IMR-90 (cell line): ENCODE measurements around the gene RIMS1. TPM values are rescaled to one million over a fixed set of nuclear protein-coding genes. Genes with fewer than 3 reads are reported as not detected.

Experiments
- ATAC-seq: fragments of 200-7000 bp; cut with Tn5 transposase; 2 replicates; pipeline ENCODE4 v1.9.1; 2020; ENCODE audit warnings: low read depth, mild to moderate bottlenecking, moderate library complexity
- BruUV-seq: library from RNA; stranded (reverse); fragments of 400-500 nt; replicated peaks from 2 replicates; lab custom pipeline; 2021; lab: Mats Ljungman, UMichigan
- CTCF ChIA-PET: fragments of 300-600 bp; formaldehyde crosslinking; extraction: SDS; loops from one replicate; lab custom pipeline; 2021; ENCODE audit warnings: antibody characterized with exemption; lab: Yijun Ruan, JAX
- POLR2A ChIA-PET: fragments of 300-600 bp; sonication (Branson Sonifier 250); formaldehyde crosslinking; loops from one replicate; lab custom pipeline; 2022; ENCODE audit warnings: antibody characterized with exemption; ENCODE audit not compliant: unreplicated experiment; lab: Charles Lee
- DNase-seq: peaks from one replicate; pipeline ENCODE4 v3.0.0; 2013
- H2AFZ ChIP-seq: replicated peaks from 2 replicates; pipeline ENCODE3; 2013; ENCODE audit warnings: low read length, mild to moderate bottlenecking; ENCODE audit not compliant: poor library complexity
- H2AK5ac ChIP-seq: 2 replicates; pipeline ENCODE4 v1.6.1; 2013; ENCODE audit warnings: low read depth, low read length, inconsistent platforms
- H2AK9ac ChIP-seq: replicated peaks from 2 replicates; pipeline ENCODE3; 2013; ENCODE audit warnings: mild to moderate bottlenecking, low read depth, low read length, moderate library complexity; ENCODE audit not compliant: poor library complexity
- H2BK120ac ChIP-seq: 2 replicates; pipeline ENCODE4 v1.6.1; 2013; ENCODE audit warnings: low read depth, low read length, inconsistent platforms
- H2BK15ac ChIP-seq: 3 replicates; pipeline ENCODE4 v1.6.1; 2013; ENCODE audit warnings: low read depth, low read length, inconsistent platforms
- H2BK20ac ChIP-seq: 2 replicates; pipeline ENCODE4 v1.6.1; 2013; ENCODE audit warnings: low read depth, mild to moderate bottlenecking, inconsistent platforms, low read length, moderate library complexity
- H2BK5ac ChIP-seq: 2 replicates; pipeline ENCODE4 v1.6.1; 2013; ENCODE audit warnings: mild to moderate bottlenecking, low read depth, low read length, inconsistent platforms; ENCODE audit not compliant: poor library complexity, severe bottlenecking
- H3K14ac ChIP-seq: replicated peaks from 2 replicates; pipeline ENCODE4 v1.6.1; 2013; ENCODE audit warnings: low read depth, low read length, inconsistent platforms
- H3K18ac ChIP-seq: 2 replicates; pipeline ENCODE4 v1.6.1; 2013; ENCODE audit warnings: low read depth, low read length, control low read depth
- H3K23ac ChIP-seq: 2 replicates; pipeline ENCODE4 v1.6.1; 2013; ENCODE audit warnings: low read depth, low read length, inconsistent platforms
- H3K27ac ChIP-seq: 2 replicates; pipeline ENCODE4 v1.5.1; 2013; ENCODE audit warnings: mild to moderate bottlenecking, control low read depth, low read length; ENCODE audit not compliant: insufficient read depth
- H3K27me3 ChIP-seq: 2 replicates; pipeline ENCODE4 v1.6.1; 2013; ENCODE audit warnings: low read length; ENCODE audit not compliant: control insufficient read depth, insufficient read depth
- H3K36me3 ChIP-seq: 2 replicates; pipeline ENCODE4 v1.6.1; 2013; ENCODE audit warnings: low read length, mixed read lengths; ENCODE audit not compliant: control insufficient read depth, insufficient read depth
- H3K4ac ChIP-seq: 2 replicates; pipeline ENCODE4 v1.6.1; 2013; ENCODE audit warnings: low read depth, low read length, inconsistent platforms
- H3K4me1 ChIP-seq: 2 replicates; pipeline ENCODE4 v1.6.1; 2013; ENCODE audit warnings: low read length, mixed read lengths; ENCODE audit not compliant: control insufficient read depth, insufficient read depth
- H3K4me2 ChIP-seq: 2 replicates; pipeline ENCODE4 v1.6.1; 2013; ENCODE audit warnings: low read depth, mild to moderate bottlenecking, control low read depth, low read length, moderate library complexity
- H3K4me3 ChIP-seq: 2 replicates; pipeline ENCODE4 v1.5.1; 2013; ENCODE audit warnings: low read depth, mild to moderate bottlenecking, control low read depth, low read length, moderate library complexity; ENCODE audit not compliant: insufficient read depth
- H3K56ac ChIP-seq: 2 replicates; pipeline ENCODE4 v1.6.1; 2013; ENCODE audit warnings: low read length, inconsistent platforms; ENCODE audit not compliant: insufficient read depth; ENCODE audit errors: extremely low read depth
- H3K79me1 ChIP-seq, 2 experiments: 2 replicates each; pipeline ENCODE4 v1.6.1; 2013; ENCODE audit warnings: low read length in 2 of 2, inconsistent platforms in 1 of 2, low read depth in 1 of 2
- H3K9ac ChIP-seq: 2 replicates; pipeline ENCODE4 v1.6.1; 2013; ENCODE audit warnings: low read depth, low read length, control low read depth
- H3K9me1 ChIP-seq: 2 replicates; pipeline ENCODE4 v1.6.1; 2013; ENCODE audit warnings: low read length, inconsistent platforms; ENCODE audit not compliant: insufficient read depth
- H3K9me3 ChIP-seq: 2 replicates; pipeline ENCODE4 v1.6.1; 2013; ENCODE audit warnings: low read length; ENCODE audit not compliant: control insufficient read depth, insufficient read depth
- H4K20me1 ChIP-seq: 2 replicates; pipeline ENCODE4 v1.6.1; 2013; ENCODE audit warnings: low read length, inconsistent platforms; ENCODE audit not compliant: insufficient read depth
- H4K5ac ChIP-seq: 2 replicates; pipeline ENCODE4 v1.6.1; 2013; ENCODE audit warnings: mild to moderate bottlenecking, low read depth, low read length, control low read depth
- H4K8ac ChIP-seq, 2 experiments: 2 replicates each; pipeline ENCODE4 v1.6.1; 2013; ENCODE audit warnings: low read depth in 2 of 2, low read length in 2 of 2, control low read depth in 1 of 2, inconsistent platforms in 1 of 2
- H4K91ac ChIP-seq: 2 replicates; pipeline ENCODE4 v1.6.1; 2013; ENCODE audit warnings: low read depth, low read length, inconsistent platforms; ENCODE audit not compliant: insufficient read depth
- CHD1 ChIP-seq: IDR thresholded peaks from 2 replicates; pipeline ENCODE4 v1.6.1; 2012; ENCODE audit warnings: low read depth, low read length, improper control_type of control experiment
- FOS ChIP-seq: fragments of 150-350 bp; IDR thresholded peaks from 2 replicates; pipeline ENCODE4 v1.6.1; 2016; ENCODE audit warnings: low read depth, low read length
- MAFK ChIP-seq: IDR thresholded peaks from 2 replicates; pipeline ENCODE4 v1.6.1; 2012; ENCODE audit warnings: low read depth, low read length, improper control_type of control experiment
- MAZ ChIP-seq: IDR thresholded peaks from 2 replicates; pipeline ENCODE4 v1.6.1; 2012; ENCODE audit warnings: low read depth, mild to moderate bottlenecking, low read length, improper control_type of control experiment, moderate library complexity, borderline replicate concordance
- MXI1 ChIP-seq: IDR thresholded peaks from 2 replicates; pipeline ENCODE4 v1.6.1; 2012; ENCODE audit warnings: low read depth, mild to moderate bottlenecking, low read length, moderate library complexity, borderline replicate concordance
- POLR2A ChIP-seq: IDR thresholded peaks from 2 replicates; pipeline ENCODE4 v1.6.1; 2012; ENCODE audit warnings: mild to moderate bottlenecking, low read depth, low read length
- RCOR1 ChIP-seq: IDR thresholded peaks from 2 replicates; pipeline ENCODE4 v1.6.1; 2012; ENCODE audit warnings: mild to moderate bottlenecking, low read length, improper control_type of control experiment; ENCODE audit not compliant: insufficient replicate concordance
- RFX5 ChIP-seq: IDR thresholded peaks from 2 replicates; pipeline ENCODE4 v1.8.0; 2012; ENCODE audit warnings: low read depth, mild to moderate bottlenecking, low read length, moderate library complexity
- SMC3 ChIP-seq: fragments of 150-350 bp; IDR thresholded peaks from 2 replicates; pipeline ENCODE4 v1.6.1; 2016; ENCODE audit warnings: low read depth, mild to moderate bottlenecking, antibody characterized with exemption, low read length, moderate library complexity
- WGBS, 2 experiments: methylation state at CpG; one replicate each; pipeline versions ENCODE4 v1.1.5 to v1.1.7; 2013; ENCODE audit warnings: missing lambda C conversion rate in 2 of 2; ENCODE audit not compliant: insufficient read length in 1 of 2; ENCODE audit errors: extremely low coverage in 2 of 2; 5-methylcytosine and 5-hydroxymethylcytosine counted together
- dilution Hi-C: fragments of 300-500 bp; cut with HindIII; formaldehyde crosslinking; loops from one replicate; pipeline ENCODE4 v1.14.3; 2018; ENCODE audit warnings: low sequenced_read_pairs; ENCODE audit not compliant: unreplicated experiment
- in situ Hi-C: fragments of 300-500 bp; cut with MboI; formaldehyde crosslinking; loops from 3 replicates; pipeline ENCODE4 v1.14.3; 2019; ENCODE audit warnings: low sequenced_read_pairs, inconsistent platforms, mixed read lengths
- intact Hi-C: fragments of 100-400 bp; cut with micrococcal nuclease; formaldehyde crosslinking; loops from 2 replicates; pipeline ENCODE4 v1.10.0; 2022
- polyA plus RNA-seq, 3 experiments: library from polyadenylated mRNA; depleted of rRNA; stranded (reverse); fragments of >200 nt; gene quantifications; 2 replicates each; pipeline ENCODE4 v1.2.3, GENCODE V29; 2012; ENCODE audit warnings: low replicate concordance in 1 of 3
- total RNA-seq: library from RNA; depleted of rRNA; stranded (reverse); fragments of >200 nt; gene quantifications from 2 replicates; pipeline ENCODE4 v1.2.3, GENCODE V29; 2012

The RIMS1 gene
- total and polyA plus RNA-seq, 2 of the 4 experiments (the other 2 are of a cell fraction) = 0.44 to 3.8 TPM

DNA sequence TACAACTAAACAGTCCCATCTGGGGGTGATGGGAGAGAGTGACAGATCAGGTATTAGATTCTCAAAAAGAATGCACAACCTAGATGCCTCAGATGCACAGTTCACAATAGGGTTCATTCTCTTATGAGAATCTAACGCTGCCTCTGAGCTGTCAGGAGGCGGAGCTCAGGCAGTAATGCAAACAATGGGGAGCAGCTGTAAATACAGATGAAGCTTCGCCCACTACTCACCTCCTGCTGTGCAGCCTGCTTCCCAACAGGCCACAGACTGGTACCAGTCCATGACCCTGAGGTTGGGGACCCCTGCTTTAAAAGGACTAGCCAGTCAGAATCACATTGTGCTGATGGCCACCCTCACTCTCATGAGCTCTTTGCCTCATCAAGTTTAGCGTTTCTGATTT, 488.5 kb downstream of the RIMS1 start:
- TF ChIP-seq MAFK (no peak), RCOR1 (no peak), RFX5 (no peak), SMC3 (no peak), CHD1 (no peak), POLR2A (no peak), FOS (no peak), MAZ (no peak), MXI1 (no peak)
- Histone ChIP-seq H3K4ac (no peak overlapping the region), H3K14ac (no peak overlapping the region; the same call in 1 of the 2 replicates), H3K56ac (no peak overlapping the region), H3K27me3 (no peaks in the 10 kb centered on the region), H2BK5ac (no peak overlapping the region), H2BK15ac (no peak overlapping the region), H3K4me1 (peaks cover 3% of the 10 kb centered on the region; the same call in 1 of the 2 replicates), H4K20me1 (no peaks in the 10 kb centered on the region), H3K27ac (no peak overlapping the region), H3K9me1 (peaks cover 3% of the 10 kb centered on the region; the same call in 1 of the 2 replicates), H2AK9ac (no peak overlapping the region), H3K9ac (no peak overlapping the region), H3K36me3 (no peaks in the 10 kb centered on the region), H3K23ac (no peak overlapping the region), H2BK20ac (no peak overlapping the region), H3K4me3 (no peak overlapping the region), H2BK120ac (no peak overlapping the region), H2AK5ac (no peak overlapping the region), H4K91ac (no peak overlapping the region), H3K9me3 (no peaks in the 10 kb centered on the region), H4K8ac (no peak overlapping the region), H3K18ac (no peak overlapping the region), H3K79me1 (no peaks in the 10 kb centered on the region), H2AFZ (peak overlapping the region; percentile 64), H3K4me2 (no peak overlapping the region), H4K5ac (no peak overlapping the region)
- intact Hi-C loops (no loop called here), in situ Hi-C loops (no loop called here), dilution Hi-C loops (no loop called here)
- WGBS, 2 experiments = no CpG with 5 or more reads among the region's 4 CpGs
- peak; percentile 12 for DNase-seq
- ChIA-PET CTCF (no interaction called here), POLR2A (no interaction called here)
- no TSS peak for BruUV-seq
- ATAC-seq = peak; percentile 54
